Amniotic epithelial cell (primary cell): Measurements from ENCODE around the gene BOK.
A peak's percentile ranks its signal among the peaks of the same experiment; 100 is the strongest.

Source experiments
- DNase-seq: peaks from one replicate; pipeline ENCODE4 v3.0.0-alpha.2; 2010; ENCODE audit warnings: low read depth

The BOK gene

DNA sequence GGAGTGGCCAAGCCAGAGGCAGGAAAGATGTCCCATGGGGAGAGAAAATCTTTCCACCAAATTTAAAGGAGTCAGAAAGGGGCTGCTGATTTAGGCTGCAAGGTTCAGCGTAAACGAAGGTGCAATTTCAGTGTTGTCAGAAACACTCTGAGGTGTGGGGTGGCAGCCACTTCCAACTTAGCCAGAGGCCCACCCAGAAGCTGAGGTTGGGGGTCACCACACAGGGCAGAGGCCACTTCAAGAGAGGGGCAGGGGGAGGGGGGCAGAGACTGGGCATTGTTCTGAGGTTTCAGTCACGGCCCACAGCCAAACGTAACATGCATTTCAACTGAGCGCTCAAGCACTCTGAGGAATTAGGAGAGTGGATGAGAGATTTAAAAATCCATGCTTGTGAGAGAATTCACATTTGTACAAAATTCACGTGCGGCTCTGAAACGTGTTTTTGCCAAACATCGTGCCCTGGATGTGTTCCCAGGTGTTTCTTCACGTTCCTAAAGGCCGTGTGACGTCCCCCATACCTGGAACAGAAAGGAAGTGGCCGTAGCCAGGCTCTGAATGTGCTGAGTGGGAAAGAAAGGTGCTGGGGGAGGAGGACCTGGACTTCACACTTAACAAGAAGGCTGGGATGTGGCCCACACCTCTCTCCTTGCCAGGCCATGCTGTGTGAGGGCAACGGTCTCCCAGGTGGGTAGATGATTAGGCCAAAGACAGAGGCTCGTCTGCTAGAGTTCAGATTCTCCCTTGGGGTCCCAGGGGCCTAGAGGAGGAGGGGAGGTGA, 19.5 kb upstream of the BOK start:
- no peak for DNase-seq

GRCh38 chr2:241539616-241540374, 18.8 kb upstream of the BOK start:
- no peak for DNase-seq

DNA sequence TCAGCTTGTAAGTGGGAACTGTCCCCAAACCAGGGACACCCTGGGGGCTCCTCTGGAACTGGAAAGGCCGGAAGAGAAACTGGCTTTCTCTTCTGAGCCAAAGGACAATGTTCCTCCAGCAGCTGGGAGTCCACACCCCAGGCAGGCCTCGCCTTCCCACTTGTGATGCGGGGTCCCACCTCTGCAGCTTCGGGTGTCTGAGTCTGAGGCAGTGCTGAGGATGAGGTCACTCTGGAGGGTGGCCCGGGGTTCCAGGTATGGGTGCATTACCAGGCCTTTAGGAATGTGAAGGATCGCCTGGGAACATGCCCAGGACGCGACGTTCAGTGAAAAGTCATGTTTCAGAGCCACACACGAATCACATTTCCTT, 18.2 kb upstream of the BOK start:
- no peak for DNase-seq

- peak; percentile 40 for DNase-seq
These were observed 17.6 kb upstream of the BOK start for GRCh38 chr2:241540771-241541561.

DNA sequence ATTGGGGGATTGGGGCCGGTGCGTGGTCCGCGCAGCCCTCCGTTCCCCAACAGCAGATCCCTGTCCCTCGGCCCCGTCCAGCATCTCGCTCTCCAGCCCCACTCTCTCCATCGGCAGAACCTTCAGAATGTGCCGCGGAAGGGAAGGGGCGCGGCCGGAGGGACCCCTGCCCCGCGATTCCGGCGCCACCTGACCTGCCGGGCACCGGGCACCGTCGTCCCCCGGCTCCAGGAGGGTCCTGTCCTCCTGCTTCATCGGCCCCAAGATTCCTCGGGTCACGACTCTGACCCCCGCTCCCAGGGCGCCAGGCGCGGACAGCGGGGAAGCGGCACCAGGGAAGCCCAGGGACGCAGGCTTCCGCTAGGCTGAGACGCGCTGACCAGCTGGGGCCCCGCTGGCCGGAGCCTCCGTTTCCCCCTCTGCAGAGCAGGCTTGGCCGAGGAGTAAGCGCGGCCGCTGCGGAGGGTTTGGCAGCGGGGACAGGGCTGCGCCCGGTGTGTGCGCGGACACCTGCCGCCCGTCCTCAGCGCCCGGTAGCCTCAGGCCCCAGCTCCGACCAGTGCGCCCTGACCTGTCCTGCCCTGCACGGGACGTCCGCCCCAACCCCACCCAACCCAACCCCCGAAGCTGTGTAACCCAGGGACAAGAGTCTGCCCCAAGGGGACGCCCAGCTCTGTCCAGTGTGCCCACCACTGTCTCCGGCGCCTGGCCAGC, 16.8 kb upstream of the BOK start:
- DNase-seq, result no peak

DNA sequence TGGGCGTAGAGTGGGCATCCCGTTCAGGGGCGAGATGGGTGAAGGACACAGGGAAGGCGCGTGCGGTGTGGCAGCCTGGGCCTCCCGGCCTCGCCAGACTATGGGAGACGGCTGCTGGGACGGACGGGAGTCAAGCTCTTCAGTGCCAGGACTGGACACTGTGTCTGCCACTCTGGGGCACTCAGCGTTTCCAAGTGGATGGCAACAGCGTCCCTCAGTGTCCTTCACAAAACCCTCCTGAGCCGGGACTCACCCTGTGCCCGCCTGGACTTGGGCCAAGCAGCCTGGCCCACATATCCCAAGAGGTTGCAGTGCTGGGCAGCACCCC, 16.3 kb upstream of the BOK start:
- no peak for DNase-seq

GRCh38 chr2:241545106-241545505, 13.4 kb upstream of the BOK start:
- peak; percentile 79 for DNase-seq

DNA sequence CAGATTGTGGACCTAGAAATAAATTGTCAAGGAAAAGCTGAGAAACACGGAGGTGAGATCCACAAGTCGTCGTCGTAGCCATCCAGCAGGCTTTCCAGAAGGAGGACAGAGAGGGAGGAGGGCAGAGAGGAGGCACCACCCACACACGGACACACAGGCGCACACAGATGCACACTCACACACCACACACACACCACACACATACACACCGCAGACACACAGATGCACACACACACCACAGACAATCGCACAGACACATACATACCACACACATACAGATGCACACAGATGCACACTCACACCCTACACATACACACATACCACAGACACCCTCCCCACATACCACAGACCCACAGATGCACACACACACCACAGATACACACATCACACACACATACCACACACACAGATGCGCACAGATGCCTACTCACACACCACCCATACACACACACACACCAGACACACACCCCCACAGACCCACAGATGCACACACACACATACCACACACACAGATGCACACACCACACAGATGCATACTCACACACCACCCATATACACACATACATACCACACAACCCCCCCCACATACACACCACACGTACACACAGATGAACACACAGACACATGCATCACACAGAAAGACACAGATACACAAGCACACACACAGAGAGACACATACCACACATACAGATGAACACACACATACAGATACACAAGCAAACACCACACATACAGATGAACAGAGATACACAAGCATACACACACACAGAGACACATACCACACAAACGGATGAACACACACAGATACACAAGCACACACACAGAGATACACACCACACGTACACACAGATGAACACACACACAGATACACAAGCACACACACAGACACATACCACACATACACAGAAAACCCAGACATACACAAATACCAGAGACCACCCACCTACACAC, 12.7 kb upstream of the BOK start:
- DNase-seq, result no peak

- peak; percentile 92 for DNase-seq
These were observed 11.6 kb upstream of the BOK start for GRCh38 chr2:241546771-241547498.

DNA sequence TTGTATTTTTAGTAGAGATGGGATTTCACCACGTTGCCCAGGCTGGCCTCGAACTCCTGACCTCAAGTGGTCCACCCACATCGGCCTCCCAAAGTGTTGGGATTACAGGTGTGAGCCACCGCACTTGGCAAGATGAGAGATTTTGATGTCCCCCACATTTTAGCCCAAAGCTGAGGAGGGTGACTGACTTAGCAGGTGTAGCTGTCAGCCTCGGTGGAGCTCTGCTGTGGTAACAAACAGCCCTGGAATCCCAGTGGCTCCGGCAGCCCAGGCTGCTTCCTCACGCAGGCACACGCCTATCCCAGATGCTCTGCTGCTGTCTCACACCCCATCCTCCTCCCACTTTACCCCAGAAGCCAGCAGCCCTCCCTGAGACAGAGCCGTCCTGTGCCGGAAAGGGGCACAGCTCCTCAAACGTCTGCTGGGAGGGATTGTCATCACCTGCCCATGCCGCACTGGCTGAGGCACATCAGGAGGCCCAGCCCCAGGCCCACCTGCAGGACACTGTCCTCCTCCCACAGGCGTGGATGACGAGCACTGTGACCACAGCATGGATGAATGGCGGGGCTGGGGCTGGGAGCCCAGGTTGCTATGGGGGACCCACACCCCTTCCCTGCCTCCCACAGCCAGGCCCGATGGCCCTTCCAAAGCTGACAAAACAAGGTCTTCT, 10.6 kb upstream of the BOK start:
- DNase-seq, result no peak

GRCh38 chr2:241548451-241548835, 10.1 kb upstream of the BOK start:
- DNase-seq, result no peak

GRCh38 chr2:241550616-241551580, 7.6 kb upstream of the BOK start:
- no peak for DNase-seq

GRCh38 chr2:241551599-241551997, 6.9 kb upstream of the BOK start:
- no peak for DNase-seq

GRCh38 chr2:241551998-241552737, 6.4 kb upstream of the BOK start:
- DNase-seq, result no peak

DNA sequence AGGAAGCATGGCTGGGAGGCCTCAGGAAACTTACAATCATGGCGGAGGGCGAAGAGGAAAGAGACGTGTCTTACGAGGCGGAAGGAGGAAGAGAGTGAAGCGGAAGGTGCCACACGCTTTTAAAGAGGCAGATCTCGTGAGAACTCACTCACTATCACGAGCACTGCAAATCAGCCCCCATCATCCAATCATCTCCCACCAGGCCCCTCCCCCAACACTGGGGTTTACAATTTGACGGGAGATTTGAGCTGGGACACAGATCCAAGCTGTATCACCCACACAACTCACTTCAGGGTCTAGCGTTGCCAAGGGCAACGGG, 5.1 kb upstream of the BOK start:
- DNase-seq, result no peak

- DNase-seq, result no peak
These were observed 4.6 kb upstream of the BOK start for GRCh38 chr2:241553981-241554380.

- DNase-seq, result no peak
These were observed 3.8 kb upstream of the BOK start for GRCh38 chr2:241554610-241555322.

GRCh38 chr2:241555711-241556110, 2.8 kb upstream of the BOK start:
- DNase-seq, result no peak
